Activated CD4-positive, alpha-beta T cell treated with anti-CD3 and anti-CD28 coated beads, Interleukin-2, amount 10 ng/mL, durations not matched to agents 24 days and 14 days (primary cell): ENCODE measurements around the gene CD1E. TPM values are rescaled to one million over a fixed set of nuclear protein-coding genes. Genes with fewer than 3 reads are reported as not detected.
"Not testable (repeated sequence)": the region's sequence is repeated elsewhere in the genome, so short reads cannot be mapped to it uniquely, and the experiment has no call there.

Source experiments
- DNase-seq: peaks from one replicate; pipeline ENCODE4 v3.0.0; 2022
- H3K27ac Mint-ChIP-seq: one replicate; pipeline ENCODE4 v1.8.0; 2022; ENCODE audit warnings: mild to moderate bottlenecking, mixed read lengths
- H3K27me3 Mint-ChIP-seq: one replicate; pipeline ENCODE4 v1.8.0; 2022; ENCODE audit warnings: mixed read lengths
- H3K36me3 Mint-ChIP-seq: one replicate; pipeline ENCODE4 v1.8.0; 2022; ENCODE audit warnings: low read depth, mild to moderate bottlenecking, mixed read lengths
- H3K4me1 Mint-ChIP-seq: one replicate; pipeline ENCODE4 v1.8.0; 2021; ENCODE audit warnings: mixed read lengths
- H3K4me3 Mint-ChIP-seq: one replicate; pipeline ENCODE4 v1.8.0; 2022; ENCODE audit warnings: mild to moderate bottlenecking, moderate library complexity, mixed read lengths
- H3K9me3 Mint-ChIP-seq: one replicate; pipeline ENCODE4 v1.8.0; 2021; ENCODE audit warnings: mixed read lengths
- intact Hi-C: fragments of 100-400 bp; cut with micrococcal nuclease; formaldehyde crosslinking; loops from one replicate; pipeline ENCODE4 v1.15.1; 2023
- total RNA-seq: library from RNA; stranded (reverse); gene quantifications from 2 replicates; pipeline ENCODE4 v1.2.3, GENCODE V29; 2022

Gene CD1E
- total RNA-seq, 1 donor from 2014 or later = not detected

DNA sequence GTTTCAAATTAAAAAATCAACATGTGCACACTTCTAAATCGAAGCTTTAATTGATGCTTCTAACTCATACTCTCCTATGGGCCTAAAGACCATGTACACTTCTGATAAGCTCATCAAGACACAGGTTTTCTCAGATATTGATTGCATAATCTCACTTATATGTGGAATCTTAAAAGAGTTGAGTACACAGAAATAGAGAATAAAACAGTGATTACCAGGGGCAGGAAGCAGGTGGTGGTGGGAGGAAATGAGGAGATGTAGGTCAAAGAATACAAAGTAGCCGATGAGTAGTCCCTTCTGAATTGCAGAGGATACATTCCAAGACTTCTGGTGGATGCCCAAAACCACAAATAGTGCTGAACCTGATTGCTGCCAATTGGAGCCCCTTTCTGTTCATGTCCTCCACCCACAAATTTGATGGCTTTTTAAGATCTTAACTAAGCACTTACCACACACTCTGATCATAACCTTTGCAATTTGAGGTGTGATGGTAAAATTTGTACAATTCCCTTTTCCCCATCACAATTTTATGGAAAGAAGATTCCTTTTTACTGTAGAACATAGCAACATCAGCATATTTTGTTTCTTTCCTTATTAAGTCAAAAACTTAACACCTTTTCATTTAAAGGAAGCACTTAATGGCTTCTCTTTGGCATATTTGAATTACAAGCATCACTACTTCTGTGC lies 19.0 kb upstream of the CD1E start:
- Mint-ChIP-seq H3K9me3 (peaks cover 10% of the 10 kb centered on the region), H3K4me1 (peaks cover 7% of the 10 kb centered on the region), H3K27me3 (no peaks in the 10 kb centered on the region), H3K4me3 (no peak overlapping the region), H3K36me3 (no peaks in the 10 kb centered on the region), H3K27ac (no peak overlapping the region)
- DNase-seq = no peak
- intact Hi-C loops = no loop called here

DNA sequence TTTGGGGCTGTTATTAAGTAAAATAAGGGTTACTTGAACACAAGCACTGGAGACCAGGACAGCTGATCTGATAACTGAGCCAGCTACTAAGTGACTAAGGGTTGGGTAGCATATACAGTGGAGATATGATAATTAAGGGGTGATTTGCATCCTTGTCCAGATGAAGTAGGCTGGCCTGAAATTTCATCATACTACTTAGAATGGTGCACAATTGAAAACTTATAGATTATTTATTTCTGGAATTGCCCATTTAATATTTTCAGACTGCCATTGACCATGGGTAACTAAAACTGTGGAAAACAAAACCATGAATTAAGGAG lies 18.5 kb upstream of the CD1E start:
- H3K27ac Mint-ChIP-seq = no peak overlapping the region
- no peak for DNase-seq
- intact Hi-C loops = no loop called here
- peaks cover 7% of the 10 kb centered on the region for H3K4me1 Mint-ChIP-seq
- H3K4me3 Mint-ChIP-seq = no peak overlapping the region
- H3K27me3 Mint-ChIP-seq = no peaks in the 10 kb centered on the region
- no peaks in the 10 kb centered on the region for H3K36me3 Mint-ChIP-seq
- H3K9me3 Mint-ChIP-seq = peaks cover 10% of the 10 kb centered on the region

GRCh38 chr1:158336413-158336812 lies 17.3 kb upstream of the CD1E start:
- H3K27ac Mint-ChIP-seq, H3K4me1 Mint-ChIP-seq, H3K36me3 Mint-ChIP-seq, H3K4me3 Mint-ChIP-seq, H3K27me3 Mint-ChIP-seq, intact Hi-C loops: not testable (repeated sequence)
- peak; percentile 73 for DNase-seq
- H3K9me3 Mint-ChIP-seq = peaks cover 12% of the 10 kb centered on the region

- H3K36me3 Mint-ChIP-seq, intact Hi-C loops, H3K4me3 Mint-ChIP-seq, H3K27ac Mint-ChIP-seq, H3K27me3 Mint-ChIP-seq, DNase-seq, H3K9me3 Mint-ChIP-seq, H3K4me1 Mint-ChIP-seq: not testable (repeated sequence)
Observed at GRCh38 chr1:158348946-158349345, 4.7 kb upstream of the CD1E start.

- Mint-ChIP-seq H3K36me3 (no peaks in the 10 kb centered on the region), H3K27me3 (peaks cover 17% of the 10 kb centered on the region), H3K9me3 (no peaks in the 10 kb centered on the region), H3K4me3 (no peak overlapping the region), H3K4me1 (peaks cover 2% of the 10 kb centered on the region), H3K27ac (no peak overlapping the region)
- DNase-seq = no peak
- intact Hi-C loops = no loop called here
Observed at GRCh38 chr1:158354255-158354654, 561 bp downstream of the CD1E start.

- H3K27me3 Mint-ChIP-seq = peaks cover 17% of the 10 kb centered on the region
- H3K27ac Mint-ChIP-seq = no peak overlapping the region
- no peak overlapping the region for H3K4me3 Mint-ChIP-seq
- intact Hi-C loops = no loop called here
- DNase-seq = no peak
- no peaks in the 10 kb centered on the region for H3K36me3 Mint-ChIP-seq
- peaks cover 2% of the 10 kb centered on the region for H3K4me1 Mint-ChIP-seq
- H3K9me3 Mint-ChIP-seq = peaks cover 4% of the 10 kb centered on the region
Observed at GRCh38 chr1:158355773-158356285, 2.1 kb downstream of the CD1E start.

- Mint-ChIP-seq H3K4me3 (no peak overlapping the region), H3K27me3 (peaks cover 17% of the 10 kb centered on the region), H3K9me3 (peaks cover 4% of the 10 kb centered on the region), H3K27ac (no peak overlapping the region), H3K36me3 (no peaks in the 10 kb centered on the region), H3K4me1 (peaks cover 2% of the 10 kb centered on the region)
- DNase-seq = no peak
- intact Hi-C loops = no loop called here
Observed at GRCh38 chr1:158356616-158357015, 2.9 kb downstream of the CD1E start.

DNA sequence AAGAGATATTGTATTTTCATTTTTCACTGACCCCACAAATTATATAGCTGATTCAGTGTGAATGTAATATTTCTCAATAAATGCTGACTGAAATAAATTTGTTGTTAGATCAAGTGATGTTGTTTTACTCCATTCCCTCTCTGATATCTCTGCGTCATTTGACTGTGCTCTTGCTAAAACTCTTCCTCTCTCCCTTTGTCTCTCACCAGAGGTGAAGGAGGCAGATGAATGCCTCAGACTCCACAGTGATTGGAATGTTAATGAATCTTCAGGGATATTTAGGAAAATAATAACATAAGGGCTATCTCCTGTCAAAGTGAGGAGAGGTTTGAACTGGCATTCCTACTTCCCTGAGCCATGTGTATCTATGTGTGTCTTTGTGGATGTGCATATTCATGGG lies 3.7 kb downstream of the CD1E start:
- Mint-ChIP-seq H3K27me3 (peaks cover 17% of the 10 kb centered on the region), H3K9me3 (peaks cover 4% of the 10 kb centered on the region), H3K4me3 (no peak overlapping the region), H3K4me1 (peaks cover 2% of the 10 kb centered on the region), H3K27ac (no peak overlapping the region), H3K36me3 (no peaks in the 10 kb centered on the region)
- no peak for DNase-seq
- intact Hi-C loops = no loop called here

GRCh38 chr1:158362482-158362881 lies 8.8 kb downstream of the CD1E start:
- peaks cover 8% of the 10 kb centered on the region for H3K9me3 Mint-ChIP-seq
- H3K27me3 Mint-ChIP-seq = peaks cover 1% of the 10 kb centered on the region
- no peak for DNase-seq
- no peak overlapping the region for H3K27ac Mint-ChIP-seq
- intact Hi-C loops = no loop called here
- no peaks in the 10 kb centered on the region for H3K36me3 Mint-ChIP-seq
- H3K4me1 Mint-ChIP-seq = no peaks in the 10 kb centered on the region
- no peak overlapping the region for H3K4me3 Mint-ChIP-seq

DNA sequence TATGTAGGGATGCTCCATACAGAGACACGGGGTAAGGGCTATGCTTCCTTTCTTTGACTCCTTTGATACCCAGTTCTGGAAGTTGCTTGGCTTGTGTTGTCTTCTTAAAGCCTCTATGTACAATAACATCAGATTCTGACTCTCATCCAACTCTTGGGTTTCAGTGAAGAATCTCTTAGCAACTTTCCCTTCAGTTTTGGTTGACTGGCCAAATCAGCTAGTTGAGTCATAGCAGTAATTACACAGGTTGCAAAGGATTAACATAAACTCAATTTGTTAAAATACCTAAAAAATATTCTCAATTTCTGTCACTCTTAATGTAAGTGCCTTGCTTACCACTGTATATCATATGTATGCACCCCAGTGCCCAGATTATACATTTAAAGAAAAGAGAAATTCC lies 9.2 kb downstream of the CD1E start:
- peaks cover 1% of the 10 kb centered on the region for H3K27me3 Mint-ChIP-seq
- peaks cover 8% of the 10 kb centered on the region for H3K9me3 Mint-ChIP-seq
- intact Hi-C loops = no loop called here
- H3K4me3 Mint-ChIP-seq = no peak overlapping the region
- no peaks in the 10 kb centered on the region for H3K4me1 Mint-ChIP-seq
- no peak overlapping the region for H3K27ac Mint-ChIP-seq
- no peak for DNase-seq
- no peaks in the 10 kb centered on the region for H3K36me3 Mint-ChIP-seq

- Mint-ChIP-seq H3K4me3 (no peak overlapping the region), H3K9me3 (peaks cover 4% of the 10 kb centered on the region), H3K27ac (no peak overlapping the region), H3K27me3 (no peaks in the 10 kb centered on the region), H3K4me1 (peaks cover 9% of the 10 kb centered on the region), H3K36me3 (no peaks in the 10 kb centered on the region)
- no peak for DNase-seq
- intact Hi-C loops = no loop called here
Observed at GRCh38 chr1:158366783-158367182, 13.1 kb downstream of the CD1E start.

- Mint-ChIP-seq H3K4me1 (peaks cover 9% of the 10 kb centered on the region), H3K27me3 (no peaks in the 10 kb centered on the region), H3K9me3 (peaks cover 2% of the 10 kb centered on the region), H3K4me3 (no peak overlapping the region), H3K36me3 (no peaks in the 10 kb centered on the region), H3K27ac (no peak overlapping the region)
- intact Hi-C loops = loop anchor here (10.0 kb wide), 1 partner anchor 633 kb away; the partner anchor contains the start of gene IFI16
- peak; percentile 56 for DNase-seq
Observed at GRCh38 chr1:158371188-158371953, 17.7 kb downstream of the CD1E start.

- H3K27me3 Mint-ChIP-seq, H3K36me3 Mint-ChIP-seq, H3K4me3 Mint-ChIP-seq, H3K9me3 Mint-ChIP-seq, H3K4me1 Mint-ChIP-seq, H3K27ac Mint-ChIP-seq, DNase-seq: not testable (repeated sequence)
- intact Hi-C loops = loop anchor here (10.0 kb wide), 1 partner anchor 631 kb away; the partner anchor contains the start of gene IFI16
Observed at GRCh38 chr1:158374101-158374500, 20.4 kb downstream of the CD1E start.

DNA sequence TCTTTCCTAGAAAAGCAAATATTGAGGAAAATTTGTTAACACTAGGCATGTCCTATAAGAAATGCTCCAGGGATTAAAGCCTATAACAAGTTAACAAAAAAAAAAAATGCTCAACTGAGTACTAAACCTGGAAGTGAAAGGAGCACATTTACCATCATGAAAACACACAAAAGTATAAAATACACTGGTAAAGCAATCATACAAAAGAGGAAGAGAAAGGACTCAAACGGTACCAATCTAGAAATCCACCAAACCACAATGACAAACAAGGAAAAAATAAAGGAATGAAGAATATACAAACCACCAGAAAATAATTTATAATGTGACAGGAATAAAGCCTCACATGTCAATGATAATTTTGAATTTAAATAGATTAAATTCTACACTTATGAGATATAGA lies 21.2 kb downstream of the CD1E start:
- Mint-ChIP-seq H3K36me3 (no peaks in the 10 kb centered on the region), H3K4me3 (no peak overlapping the region), H3K27ac (no peak overlapping the region), H3K27me3 (peaks cover 3% of the 10 kb centered on the region), H3K4me1 (peaks cover 9% of the 10 kb centered on the region), H3K9me3 (no peaks in the 10 kb centered on the region)
- intact Hi-C loops = loop anchor here (10.0 kb wide), 1 partner anchor 630 kb away; the partner anchor contains the start of gene IFI16
- DNase-seq = no peak
